ENCODE measurements around the gene EDEM2. TPM values are rescaled to one million over a fixed set of nuclear protein-coding genes. Genes with fewer than 3 reads are reported as not detected.
A peak's percentile ranks its signal among the peaks of the same experiment; 100 is the strongest.
"Not testable (repeated sequence)": the region's sequence is repeated elsewhere in the genome, so short reads cannot be mapped to it uniquely, and the experiment has no call there.

Gene EDEM2
- polyA plus RNA-seq, 3 donors: 16.1 to 18.6 (median 17.4) TPM

- DNase-seq: no peak
These were observed 26.5 kb upstream of the EDEM2 start for GRCh38 chr20:35173576-35174192.

- DNase-seq: no peak
These were observed 25.3 kb upstream of the EDEM2 start for GRCh38 chr20:35172434-35172806.

GRCh38 chr20:35171753-35172433 is 24.8 kb upstream of the EDEM2 start, which contains the start of gene PROCR:
PROCR (plus strand) TSS chr20:35172072; CDS start chr20:35172155, 83 bp downstream.
- peak; percentile 37 for DNase-seq

- DNase-seq: no peak
These were observed 24.3 kb upstream of the EDEM2 start for GRCh38 chr20:35171438-35171752.

- DNase-seq: not testable (repeated sequence)
These were observed 21.7 kb upstream of the EDEM2 start for GRCh38 chr20:35168701-35169409.

GRCh38 chr20:35167787-35168186 is 20.7 kb upstream of the EDEM2 start:
- no peak for DNase-seq

GRCh38 chr20:35166242-35166830 is 19.2 kb upstream of the EDEM2 start:
- DNase-seq: no peak

- no peak for DNase-seq
These were observed 18.4 kb upstream of the EDEM2 start for GRCh38 chr20:35165221-35166185.

GRCh38 chr20:35164531-35164930 is 17.4 kb upstream of the EDEM2 start:
- DNase-seq: not testable (repeated sequence)

- DNase-seq: not testable (repeated sequence)
These were observed 13.2 kb upstream of the EDEM2 start for GRCh38 chr20:35160341-35160740.

- DNase-seq: no peak
These were observed 9.8 kb upstream of the EDEM2 start for GRCh38 chr20:35156978-35157377.

- DNase-seq: no peak
These were observed 8.8 kb upstream of the EDEM2 start for GRCh38 chr20:35155936-35156335.

GRCh38 chr20:35151736-35152135 is 4.6 kb upstream of the EDEM2 start:
- no peak for DNase-seq

GRCh38 chr20:35150846-35151579 is 3.9 kb upstream of the EDEM2 start:
- DNase-seq: no peak

GRCh38 chr20:35147575-35148071 is 487 bp upstream of the EDEM2 start:
- DNase-seq: not testable (repeated sequence)

GRCh38 chr20:35146299-35146919 is 727 bp downstream of the EDEM2 start:
- DNase-seq: no peak

- no peak for DNase-seq
These were observed 2.0 kb downstream of the EDEM2 start for GRCh38 chr20:35145141-35145564.

GRCh38 chr20:35144694-35145093 is 2.4 kb downstream of the EDEM2 start:
- no peak for DNase-seq

GRCh38 chr20:35135867-35136586 is 11.1 kb downstream of the EDEM2 start:
- no peak for DNase-seq
